Smooth muscle cell (in vitro differentiated cells): ENCODE results near the gene PPA2. TPM values are rescaled to one million over a fixed set of nuclear protein-coding genes. Genes with fewer than 3 reads are reported as not detected.

Experiments used
- DNase-seq: peaks from one replicate; lab custom pipeline; 2025; ENCODE audit not compliant: unreplicated experiment; lab: John Stamatoyannopoulos, UW
- H2AFZ ChIP-seq: fragments of 200-600 bp; sonication (generic); 2 replicates; pipeline ENCODE4 v1.6.0; 2016; ENCODE audit warnings: antibody characterized with exemption, low read depth, mild to moderate bottlenecking
- H3F3A ChIP-seq: fragments of 200-600 bp; sonication (generic); 2 replicates; pipeline ENCODE4 v1.6.0; 2017; ENCODE audit warnings: antibody characterized with exemption, low read depth
- H3K27ac ChIP-seq: fragments of 200-600 bp; sonication (generic); 2 replicates; pipeline ENCODE4 v1.5.1; 2016; ENCODE audit warnings: low read depth, mild to moderate bottlenecking
- H3K27me3 ChIP-seq: fragments of 200-600 bp; sonication (generic); 2 replicates; pipeline ENCODE4 v1.6.1; 2016; ENCODE audit warnings: low read depth, mild to moderate bottlenecking
- H3K36me3 ChIP-seq: fragments of 200-600 bp; sonication (generic); 2 replicates; pipeline ENCODE4 v1.5.1; 2016; ENCODE audit warnings: low read depth
- H3K4me1 ChIP-seq: fragments of 200-600 bp; sonication (generic); 2 replicates; pipeline ENCODE4 v1.5.1; 2016; ENCODE audit warnings: low read depth
- H3K4me2 ChIP-seq: fragments of 200-600 bp; sonication (generic); 2 replicates; pipeline ENCODE4 v1.6.0; 2016; ENCODE audit warnings: mild to moderate bottlenecking
- H3K4me3 ChIP-seq: fragments of 200-600 bp; sonication (generic); 2 replicates; pipeline ENCODE4 v1.5.1; 2016; ENCODE audit warnings: mild to moderate bottlenecking
- H3K79me2 ChIP-seq: fragments of 200-600 bp; sonication (generic); 2 replicates; pipeline ENCODE4 v1.6.0; 2016; ENCODE audit warnings: low read depth, mild to moderate bottlenecking
- H3K9ac ChIP-seq: fragments of 200-600 bp; sonication (generic); 2 replicates; pipeline ENCODE4 v1.6.0; 2016; ENCODE audit warnings: low read depth
- H3K9me3 ChIP-seq: fragments of 200-600 bp; sonication (generic); replicated peaks from 2 replicates; pipeline ENCODE4 v1.5.1; 2016; ENCODE audit warnings: low read depth
- H4K20me1 ChIP-seq: fragments of 200-600 bp; sonication (generic); 2 replicates; pipeline ENCODE4 v1.6.0; 2016; ENCODE audit warnings: low read depth
- CTCF ChIP-seq: fragments of 200-600 bp; sonication (generic); IDR thresholded peaks from 2 replicates; pipeline ENCODE4 v1.5.1; 2017; ENCODE audit warnings: borderline replicate concordance, mild to moderate bottlenecking, antibody characterized with exemption; ENCODE audit not compliant: insufficient read depth, poor library complexity, severe bottlenecking
- WGBS: methylation state at CpG from one replicate; pipeline ENCODE4 v1.1.7; 2016; ENCODE audit warnings: low lambda C conversion rate; 5-methylcytosine and 5-hydroxymethylcytosine counted together
- polyA plus RNA-seq: library from polyadenylated mRNA; unstranded; fragments of >200 nt; fragmentation: Nextera tagmentation; extraction: Ambion mirVana; gene quantifications from 2 replicates; pipeline ENCODE4 v1.2.1, GENCODE V29; 2016
- total RNA-seq: library from RNA; depleted of rRNA; stranded (reverse); fragments of >200 nt; gene quantifications from 2 replicates; pipeline ENCODE4 v1.2.3, GENCODE V29; 2014

The PPA2 gene
- total and polyA plus RNA-seq, 2 experiments from 2014 or later, result 84.4 to 96.5 TPM

GRCh38 chr4:105509714-105510113, 35.9 kb upstream of the PPA2 start:
- H3K4me2 ChIP-seq, result no peak overlapping the region
- H3K9ac ChIP-seq, result no peak overlapping the region
- H3K36me3 ChIP-seq, result no peaks in the 10 kb centered on the region
- no peaks in the 10 kb centered on the region for H4K20me1 ChIP-seq
- H3K27ac ChIP-seq, result no peak overlapping the region
- WGBS, result 78% methylated on average over 1 of the region's 1 CpG
- no peak for TF ChIP-seq CTCF
- no peaks in the 10 kb centered on the region for H3K79me2 ChIP-seq
- H3F3A ChIP-seq, result no peaks in the 10 kb centered on the region
- H3K27me3 ChIP-seq, result no peaks in the 10 kb centered on the region
- H2AFZ ChIP-seq, result no peak overlapping the region
- H3K4me1 ChIP-seq, result no peaks in the 10 kb centered on the region
- no peak overlapping the region for H3K4me3 ChIP-seq
- no peak for DNase-seq
- H3K9me3 ChIP-seq, result no peaks in the 10 kb centered on the region

- no peak overlapping the region for H2AFZ ChIP-seq
- H3K79me2 ChIP-seq, result no peaks in the 10 kb centered on the region
- 0% methylated on average over 1 of the region's 1 CpG for WGBS
- no peaks in the 10 kb centered on the region for H3K4me1 ChIP-seq
- H3K9ac ChIP-seq, result no peak overlapping the region
- no peak overlapping the region for H3K4me3 ChIP-seq
- DNase-seq, result no peak
- TF ChIP-seq CTCF, result no peak
- H3K9me3 ChIP-seq, result no peaks in the 10 kb centered on the region
- no peaks in the 10 kb centered on the region for H3F3A ChIP-seq
- H3K36me3 ChIP-seq, result no peaks in the 10 kb centered on the region
- no peak overlapping the region for H3K4me2 ChIP-seq
- no peaks in the 10 kb centered on the region for H3K27me3 ChIP-seq
- H4K20me1 ChIP-seq, result no peaks in the 10 kb centered on the region
- no peak overlapping the region for H3K27ac ChIP-seq
These were observed 35.4 kb upstream of the PPA2 start for GRCh38 chr4:105509291-105509690.

- no peak overlapping the region for H3K27ac ChIP-seq
- no peaks in the 10 kb centered on the region for H3K9me3 ChIP-seq
- no peaks in the 10 kb centered on the region for H4K20me1 ChIP-seq
- 80% methylated on average over 2 of the region's 2 CpGs for WGBS
- no peaks in the 10 kb centered on the region for H3K4me1 ChIP-seq
- H3K4me3 ChIP-seq, result no peak overlapping the region
- no peak overlapping the region for H3K9ac ChIP-seq
- H2AFZ ChIP-seq, result no peak overlapping the region
- no peaks in the 10 kb centered on the region for H3F3A ChIP-seq
- no peaks in the 10 kb centered on the region for H3K79me2 ChIP-seq
- no peak for TF ChIP-seq CTCF
- H3K27me3 ChIP-seq, result peaks cover 4% of the 10 kb centered on the region
- H3K4me2 ChIP-seq, result no peak overlapping the region
- H3K36me3 ChIP-seq, result no peaks in the 10 kb centered on the region
- DNase-seq, result no peak
These were observed 30.9 kb upstream of the PPA2 start for GRCh38 chr4:105504744-105505143.

- Histone ChIP-seq H3K27ac (no peak overlapping the region), H3K4me1 (no peaks in the 10 kb centered on the region), H2AFZ (no peak overlapping the region), H3K36me3 (no peaks in the 10 kb centered on the region), H3K4me3 (no peak overlapping the region), H3K27me3 (peaks cover 4% of the 10 kb centered on the region), H3K9ac (no peak overlapping the region), H3K4me2 (no peak overlapping the region), H3K79me2 (no peaks in the 10 kb centered on the region), H4K20me1 (no peaks in the 10 kb centered on the region), H3K9me3 (no peaks in the 10 kb centered on the region), H3F3A (no peaks in the 10 kb centered on the region)
- 87% methylated on average over 2 of the region's 2 CpGs for WGBS
- TF ChIP-seq CTCF, result no peak
- no peak for DNase-seq
These were observed 29.6 kb upstream of the PPA2 start for GRCh38 chr4:105503484-105503883.
